HG03575 (cell line): ENCODE data around the gene KRTAP12-2.

Source experiments
- ATAC-seq: cut with Tn5 transposase; IDR thresholded peaks from one replicate; pipeline ENCODE4 v1.9.1; 2021; ENCODE audit not compliant: unreplicated experiment, insufficient number of reproducible peaks, low FRiP score; ENCODE audit errors: extremely low read depth

The KRTAP12-2 gene

GRCh38 chr21:44666401-44667320, at the start of gene KRTAP12-2:
TSS of gene KRTAP12-2 (minus strand) at chr21:44666927. CDS start at chr21:44666886, 41 bp downstream.
- ATAC-seq, result no peak

GRCh38 chr21:44714905-44715304, 48.2 kb upstream of the KRTAP12-2 start:
- no peak for ATAC-seq

DNA sequence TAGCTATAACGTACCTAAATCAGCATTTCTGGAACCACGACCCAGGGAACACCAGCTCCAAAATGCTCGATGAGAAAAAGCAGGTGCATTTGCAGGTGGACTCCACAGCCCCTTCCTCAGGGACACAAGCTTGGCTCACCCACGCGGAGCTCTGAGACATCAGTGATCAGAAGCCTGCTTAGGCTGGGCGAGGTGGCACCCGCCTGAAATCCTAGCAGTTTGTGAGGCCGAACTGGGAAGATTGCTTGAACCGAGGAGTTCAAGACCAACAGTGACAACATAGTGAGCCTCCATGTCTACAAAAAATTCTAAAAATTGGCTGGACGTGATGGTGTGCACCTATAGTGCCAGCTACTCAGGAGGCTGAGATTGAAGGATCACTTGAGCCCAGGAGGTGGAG, 47.1 kb upstream of the KRTAP12-2 start:
- ATAC-seq, result no peak

DNA sequence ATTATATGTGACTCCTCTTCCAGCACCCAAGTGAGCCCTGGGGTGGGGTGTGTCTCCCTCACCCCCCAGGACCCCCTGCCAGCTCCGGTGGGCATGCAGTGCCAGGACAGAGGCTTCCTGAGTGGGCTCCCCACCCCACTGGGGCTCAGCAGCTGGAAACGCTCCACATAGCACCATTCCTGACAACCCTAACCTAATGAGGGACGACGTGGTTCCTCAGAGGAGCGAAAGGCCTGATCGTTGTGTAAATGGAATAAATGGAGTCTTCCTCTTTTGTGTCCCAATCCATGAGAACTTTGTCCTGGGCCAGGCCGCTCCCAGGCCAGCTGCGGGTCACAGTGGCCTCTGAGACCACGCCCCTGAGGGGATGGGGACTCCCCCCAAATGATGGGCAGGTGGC, 46.4 kb upstream of the KRTAP12-2 start:
- no peak for ATAC-seq

GRCh38 chr21:44712203-44713028, 45.7 kb upstream of the KRTAP12-2 start:
- ATAC-seq, result no peak

- no peak for ATAC-seq
Observed at GRCh38 chr21:44711327-44712202, 44.8 kb upstream of the KRTAP12-2 start, which contains the start of gene TSPEAR. TSS of gene TSPEAR (minus strand) at chr21:44711572. CDS start at chr21:44711514, 58 bp downstream.

GRCh38 chr21:44710756-44711326, 44.1 kb upstream of the KRTAP12-2 start:
- no peak for ATAC-seq

DNA sequence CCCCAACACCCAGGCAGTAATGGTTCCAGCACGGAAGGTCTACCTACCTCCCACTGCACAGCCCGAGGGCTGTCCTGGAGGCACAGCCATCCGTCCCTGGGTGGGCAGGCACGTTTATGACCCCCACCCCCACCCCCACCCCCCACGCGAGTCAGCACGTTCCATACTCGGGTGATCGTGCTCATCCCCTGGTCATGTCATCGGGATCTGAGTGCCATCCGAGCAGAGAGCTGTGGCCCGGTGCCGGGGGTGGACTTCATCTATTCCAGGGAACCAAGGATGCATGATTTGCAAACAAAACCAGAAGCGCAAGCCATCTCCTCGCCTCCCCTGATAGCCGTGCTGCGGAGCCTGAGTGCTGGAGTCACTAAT, 43.6 kb upstream of the KRTAP12-2 start:
- ATAC-seq, result no peak

DNA sequence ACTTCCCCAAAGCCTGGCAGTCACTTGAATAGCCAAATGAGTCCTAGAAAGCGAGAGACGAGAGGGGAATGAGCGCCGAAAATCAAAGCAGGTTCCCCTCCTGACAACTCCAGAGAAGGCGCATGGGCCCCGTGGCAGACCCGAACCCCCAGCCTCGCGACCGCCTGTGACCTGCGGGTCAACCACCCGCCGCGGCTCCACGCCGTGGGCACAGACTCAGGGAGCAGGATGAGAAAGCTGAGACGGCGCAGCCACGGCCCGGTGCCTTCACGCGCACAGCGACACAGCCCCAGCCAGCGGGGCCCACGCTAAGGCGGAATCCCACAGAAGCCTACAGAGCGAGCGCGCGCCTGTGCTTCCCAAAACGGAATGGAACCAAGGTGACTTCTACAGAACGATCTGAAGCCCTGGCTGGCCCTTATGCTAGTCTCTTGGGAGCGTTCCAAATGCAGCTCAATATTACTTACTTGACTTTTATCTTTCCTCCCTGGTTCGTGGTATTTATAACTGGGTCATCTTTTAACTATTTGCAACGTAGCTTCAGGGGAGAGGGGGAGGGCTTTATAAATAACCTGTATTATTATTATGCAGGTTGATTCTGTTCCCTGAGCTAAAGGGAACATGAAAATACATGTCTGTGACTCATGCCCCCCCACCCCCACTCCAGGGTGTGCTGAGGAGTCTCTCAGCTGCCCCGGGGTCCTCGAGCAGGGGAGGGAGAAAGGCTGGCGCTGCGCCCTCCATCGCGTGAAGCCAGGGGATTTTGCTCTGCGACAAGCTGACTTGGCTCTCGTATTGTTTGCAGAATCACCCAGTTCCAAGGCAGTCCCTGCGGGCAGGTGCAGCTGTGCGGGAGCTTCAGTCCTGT, 42.9 kb upstream of the KRTAP12-2 start:
- ATAC-seq, result no peak

DNA sequence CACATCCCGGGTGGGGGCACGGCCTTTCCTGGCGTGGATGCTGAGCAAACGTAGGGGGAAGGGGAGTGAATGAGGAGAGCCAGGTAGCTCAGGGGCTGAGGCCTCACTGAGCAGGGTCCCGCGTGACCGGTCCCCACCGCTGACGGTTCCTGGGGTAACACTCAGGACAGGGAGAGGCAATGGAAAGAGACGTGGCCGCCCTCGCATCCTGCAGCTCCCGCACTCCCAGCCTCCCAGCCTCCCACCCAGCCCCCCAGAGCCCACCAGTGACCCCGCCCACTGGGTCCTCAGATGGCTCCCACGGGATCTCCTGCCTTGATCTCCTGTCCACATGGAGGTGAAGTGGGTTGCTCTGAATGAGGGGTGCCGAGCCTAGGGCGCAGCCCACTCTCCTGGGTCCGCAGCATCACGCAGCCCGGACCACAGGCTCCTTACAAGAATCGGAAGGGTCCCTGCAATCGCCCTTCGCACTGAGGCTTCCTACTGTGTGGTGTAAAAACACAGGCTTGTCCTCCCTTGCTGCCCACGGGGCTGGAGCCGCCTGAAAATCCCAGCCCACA, 42.2 kb upstream of the KRTAP12-2 start:
- no peak for ATAC-seq

DNA sequence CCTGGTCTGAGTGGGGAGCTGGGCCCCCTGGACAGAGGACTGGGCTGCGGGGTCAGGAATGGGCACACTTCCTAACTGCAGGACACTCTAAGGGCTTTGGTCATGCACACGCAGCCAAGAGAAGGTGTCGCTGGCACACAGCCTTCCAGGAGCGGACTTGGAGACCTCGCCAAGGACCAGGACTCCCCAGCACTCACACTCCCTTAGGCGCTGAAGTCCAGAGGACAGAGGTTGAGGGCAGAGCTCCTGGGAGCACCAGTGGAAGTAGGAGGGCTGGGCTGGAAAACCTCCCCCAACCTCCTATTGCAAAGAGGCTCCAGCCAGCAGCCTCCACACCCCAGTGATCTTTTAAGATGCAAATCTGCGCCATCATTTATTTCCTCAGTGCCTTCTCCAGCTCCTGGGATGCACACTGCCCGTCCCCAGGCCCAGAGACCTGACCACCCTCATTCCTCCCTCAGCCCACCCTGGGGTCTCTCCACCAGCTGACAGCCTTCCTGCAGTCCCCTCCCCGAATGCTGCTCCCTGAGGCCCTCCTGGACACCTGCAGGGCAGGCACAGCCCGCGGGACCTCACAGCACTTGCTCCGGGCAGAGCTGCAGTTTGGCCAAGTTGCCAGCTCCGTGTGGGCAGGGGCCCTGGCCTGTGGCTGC, 41.6 kb upstream of the KRTAP12-2 start:
- ATAC-seq, result no peak

DNA sequence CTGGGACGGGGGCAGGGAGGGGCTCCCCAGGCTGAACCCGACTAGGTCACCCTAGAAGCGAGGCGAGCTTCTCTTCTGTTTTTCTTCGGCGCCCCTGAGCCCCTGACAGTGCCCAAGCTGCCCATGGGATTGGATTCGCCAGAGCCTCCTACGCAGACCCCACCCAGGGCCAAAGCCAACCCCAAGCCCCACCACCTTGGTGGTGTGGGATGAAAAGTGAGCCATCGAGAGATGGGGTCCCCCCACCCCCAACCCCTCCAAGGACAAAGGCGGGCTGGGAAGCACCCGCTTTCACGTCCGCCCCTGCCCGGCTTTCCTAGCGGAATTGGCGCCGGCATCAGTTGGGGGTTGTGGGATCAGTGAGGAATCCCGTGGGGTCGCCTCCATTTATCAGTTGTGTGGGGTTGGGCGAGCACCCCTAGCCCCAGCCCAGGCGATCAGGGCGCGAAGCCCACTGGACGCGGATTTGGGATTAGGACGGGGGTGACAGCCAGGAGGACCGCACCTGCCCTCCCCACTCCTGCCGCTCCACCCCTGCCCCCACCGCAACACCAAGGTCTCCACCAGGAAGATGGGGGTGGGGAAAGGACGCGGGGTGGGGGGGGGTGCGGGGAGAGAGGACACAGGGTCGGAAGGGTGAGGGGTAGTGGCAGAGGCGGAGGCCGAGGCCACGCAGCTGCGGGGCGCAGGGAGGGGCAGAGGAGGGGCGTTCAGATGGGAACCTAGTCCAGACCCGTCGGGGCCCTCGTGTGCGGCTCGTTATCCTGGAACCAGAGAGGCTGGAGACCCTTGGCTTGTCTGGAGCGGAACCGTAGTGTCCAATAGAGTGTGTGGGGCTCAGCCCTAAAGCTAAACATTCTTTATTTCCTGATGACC, 40.2 kb upstream of the KRTAP12-2 start:
- no peak for ATAC-seq

GRCh38 chr21:44706026-44706705, 39.4 kb upstream of the KRTAP12-2 start:
- no peak for ATAC-seq

DNA sequence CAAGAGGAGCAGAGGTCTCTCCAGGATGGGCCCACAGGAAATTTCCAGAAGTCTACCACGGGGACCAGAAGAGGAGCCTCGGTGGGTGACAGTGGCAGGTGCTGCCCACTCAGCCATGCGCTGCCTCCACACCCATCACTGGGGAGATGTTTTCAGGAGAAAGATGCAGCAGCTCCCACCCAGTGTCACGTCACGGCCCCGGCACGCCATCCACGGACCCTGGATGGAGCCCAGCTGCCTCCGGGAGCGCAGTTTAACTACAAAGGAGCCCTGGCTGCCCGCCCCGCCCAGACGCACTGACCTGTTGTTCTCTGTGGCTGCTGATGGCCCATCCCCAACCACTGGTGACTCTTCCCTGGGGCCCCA, 37.9 kb upstream of the KRTAP12-2 start:
- ATAC-seq, result no peak

DNA sequence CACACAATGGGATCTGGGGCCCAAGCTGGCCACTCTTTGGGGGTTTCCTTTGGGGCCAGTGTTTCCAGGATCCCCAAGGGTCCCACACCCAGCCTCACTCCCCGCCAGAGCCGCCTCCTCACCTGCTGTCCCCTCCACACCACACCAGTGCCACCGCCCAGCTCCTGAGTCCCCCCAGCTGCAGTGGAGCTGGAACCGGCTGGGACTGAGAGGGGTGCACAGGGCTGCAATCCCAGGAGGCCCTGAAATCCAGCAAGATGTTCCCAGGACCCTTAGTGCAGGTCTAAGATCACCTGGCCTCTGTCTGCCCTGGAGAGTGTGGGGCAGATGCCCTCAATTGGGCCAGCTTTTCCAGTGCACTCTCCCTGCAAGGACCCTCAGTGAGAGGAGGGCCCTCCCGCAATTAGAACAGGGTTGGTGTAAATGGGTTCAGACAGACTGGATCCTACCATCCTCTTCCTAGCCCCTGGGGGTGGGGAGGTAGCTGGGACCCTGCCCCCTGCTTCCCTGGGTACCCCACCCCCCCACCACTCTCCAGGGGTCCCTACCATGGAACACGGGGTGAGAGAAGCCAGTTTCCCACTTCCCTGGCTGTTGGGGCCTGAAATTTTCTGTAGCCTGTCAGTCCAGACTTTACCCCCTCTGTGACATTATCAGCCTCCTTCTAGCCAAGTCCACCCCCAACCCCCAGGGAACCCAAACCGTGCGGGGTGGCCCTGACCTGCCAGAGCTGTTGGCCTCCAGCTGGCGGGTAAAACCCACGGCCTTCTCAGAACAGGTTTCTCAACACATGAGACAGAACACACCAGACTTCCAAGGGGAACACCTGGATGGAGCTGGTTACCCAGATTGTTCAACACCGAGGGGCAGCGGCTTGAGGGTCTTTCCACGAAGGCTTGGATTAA, 37.3 kb upstream of the KRTAP12-2 start:
- ATAC-seq, result no peak
